Right atrium auricular region (tissue), 2 donors: Measurements from ENCODE around the gene LSMEM2. TPM values are rescaled to one million over a fixed set of nuclear protein-coding genes. Genes with fewer than 3 reads are reported as not detected.

Source experiments
- DNase-seq: peaks from one replicate; pipeline ENCODE4 v3.0.0-alpha.2; 2019; ENCODE audit warnings: low spot score
- H3K27ac ChIP-seq, 2 donors: fragments of 200-600 bp; sonication (generic); 1 replicate in 1 of 2; 2 replicates in 1 of 2; pipeline ENCODE4 v1.5.1; 2016 to 2019
- H3K27me3 ChIP-seq, 2 donors: fragments of 200-600 bp; sonication (generic); one replicate each; pipeline versions ENCODE4 v1.5.1 to v1.6.0; 2017 to 2019
- H3K36me3 ChIP-seq: fragments of 200-600 bp; sonication (generic); one replicate; pipeline ENCODE4 v1.5.1; 2016
- H3K4me1 ChIP-seq, 2 donors: fragments of 200-600 bp; sonication (generic); one replicate each; pipeline versions ENCODE4 v1.5.1 to v1.6.0; 2017 to 2019
- H3K4me3 ChIP-seq, 2 donors: fragments of 200-600 bp; sonication (generic); 1 replicate in 1 of 2; 2 replicates in 1 of 2; pipeline ENCODE4 v1.5.1; 2017 to 2019; ENCODE audit warnings: mild to moderate bottlenecking in 1 of 2, moderate library complexity in 1 of 2
- H3K9me3 ChIP-seq, 2 donors: fragments of 200-600 bp; sonication (generic); one replicate each; pipeline ENCODE4 v1.5.1; 2019
- CTCF ChIP-seq, 2 donors: fragments of 200-600 bp; sonication (generic); IDR thresholded peaks; one replicate each; pipeline ENCODE4 v1.5.1; 2019; ENCODE audit warnings: antibody characterized with exemption in 2 of 2
- total RNA-seq, 2 donors: library from RNA; depleted of rRNA; stranded (reverse); fragments of >200 nt; gene quantifications; one replicate each; pipeline ENCODE4 v1.1.0, GENCODE V29; 2016

Gene LSMEM2
- total RNA-seq, 2 donors from 2014 or later, result 9.0 to 10.6 TPM

GRCh38 chr3:50323092-50323600 lies 44.3 kb downstream of the LSMEM2 start:
- no peaks in the 10 kb centered on the region for H3K27me3 ChIP-seq
- H3K27ac ChIP-seq, result peak overlapping the region; percentile 93
- DNase-seq, result no peak
- H3K36me3 ChIP-seq, result peaks cover 18% of the 10 kb centered on the region
- H3K4me3 ChIP-seq, result peak overlapping the region; percentile 52 to 70
- H3K4me1 ChIP-seq, result peaks cover 0 to 80% of the 10 kb centered on the region in 2 donors
- no peaks in the 10 kb centered on the region for H3K9me3 ChIP-seq
- no peak for TF ChIP-seq CTCF (IDR thresholded peaks at IDR 0.05)

- no peak for TF ChIP-seq CTCF (IDR thresholded peaks at IDR 0.05)
- DNase-seq, result peak; percentile 75
- no peak overlapping the region for H3K4me3 ChIP-seq
- peaks cover 0 to 80% of the 10 kb centered on the region in 2 donors for H3K4me1 ChIP-seq
- no peaks in the 10 kb centered on the region for H3K27me3 ChIP-seq
- H3K27ac ChIP-seq, result peak overlapping the region; percentile 93
- H3K36me3 ChIP-seq, result peaks cover 13% of the 10 kb centered on the region
- no peaks in the 10 kb centered on the region for H3K9me3 ChIP-seq
Observed at GRCh38 chr3:50323614-50324199, 44.8 kb downstream of the LSMEM2 start.

- Histone ChIP-seq H3K9me3 (no peaks in the 10 kb centered on the region), H3K27me3 (no peaks in the 10 kb centered on the region), H3K4me1 (peaks cover 0 to 77% of the 10 kb centered on the region in 2 donors), H3K36me3 (peaks cover 13% of the 10 kb centered on the region), H3K4me3 (no peak overlapping the region), H3K27ac (peak overlapping the region; percentile 93)
- TF ChIP-seq CTCF (IDR thresholded peaks at IDR 0.05), result peak; percentile 80 to 91
- peak; percentile 76 for DNase-seq
Observed at GRCh38 chr3:50324351-50325112, 45.6 kb downstream of the LSMEM2 start.

GRCh38 chr3:50325113-50325480 lies 46.2 kb downstream of the LSMEM2 start:
- H3K4me3 ChIP-seq, result no peak overlapping the region
- H3K36me3 ChIP-seq, result peaks cover 18% of the 10 kb centered on the region
- peaks cover 0 to 71% of the 10 kb centered on the region in 2 donors for H3K4me1 ChIP-seq
- peak overlapping the region; percentile 93 for H3K27ac ChIP-seq
- H3K9me3 ChIP-seq, result no peaks in the 10 kb centered on the region
- DNase-seq, result no peak
- H3K27me3 ChIP-seq, result no peaks in the 10 kb centered on the region
- TF ChIP-seq CTCF (IDR thresholded peaks at IDR 0.05), result no peak

GRCh38 chr3:50325497-50326181 lies 46.8 kb downstream of the LSMEM2 start:
- H3K27ac ChIP-seq, result peak overlapping the region in 1 of 2 donors; percentile 93
- H3K9me3 ChIP-seq, result no peaks in the 10 kb centered on the region
- no peaks in the 10 kb centered on the region for H3K27me3 ChIP-seq
- no peak overlapping the region for H3K4me3 ChIP-seq
- no peak for TF ChIP-seq CTCF (IDR thresholded peaks at IDR 0.05)
- no peak for DNase-seq
- H3K36me3 ChIP-seq, result peaks cover 24% of the 10 kb centered on the region
- peaks cover 0 to 66% of the 10 kb centered on the region in 2 donors for H3K4me1 ChIP-seq
